ENCODE measurements around the gene FGF12.

DNA sequence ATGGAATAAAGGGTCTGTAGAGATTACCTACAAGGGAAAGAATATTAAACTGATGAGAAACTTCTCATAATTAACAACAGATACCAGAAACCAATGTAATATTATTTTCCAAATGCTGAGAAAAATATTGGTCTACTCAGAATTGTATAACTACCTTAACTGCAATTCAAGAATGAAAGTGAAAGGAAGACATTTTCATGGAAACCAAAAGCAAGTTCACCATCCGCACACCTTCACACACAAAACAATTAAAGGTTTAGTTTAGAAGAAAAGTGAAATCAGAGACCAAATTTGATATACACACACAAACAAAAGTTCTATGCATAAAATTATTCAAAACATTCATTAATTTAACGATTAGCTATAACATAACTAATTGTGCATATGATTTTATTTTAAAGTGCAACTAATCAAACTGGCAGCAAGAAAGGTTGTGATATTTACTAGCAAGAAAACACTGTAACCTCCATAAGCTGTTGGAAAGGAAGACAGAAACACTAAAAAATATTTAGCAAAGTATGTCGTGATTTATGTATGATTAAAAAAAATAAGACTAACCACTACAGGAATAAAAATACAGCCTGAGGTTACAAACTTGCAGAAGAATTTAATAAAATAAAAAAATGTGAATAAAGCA lies 395.5 kb downstream of the FGF12 start:
- TF ChIP-seq, protein P1, sequence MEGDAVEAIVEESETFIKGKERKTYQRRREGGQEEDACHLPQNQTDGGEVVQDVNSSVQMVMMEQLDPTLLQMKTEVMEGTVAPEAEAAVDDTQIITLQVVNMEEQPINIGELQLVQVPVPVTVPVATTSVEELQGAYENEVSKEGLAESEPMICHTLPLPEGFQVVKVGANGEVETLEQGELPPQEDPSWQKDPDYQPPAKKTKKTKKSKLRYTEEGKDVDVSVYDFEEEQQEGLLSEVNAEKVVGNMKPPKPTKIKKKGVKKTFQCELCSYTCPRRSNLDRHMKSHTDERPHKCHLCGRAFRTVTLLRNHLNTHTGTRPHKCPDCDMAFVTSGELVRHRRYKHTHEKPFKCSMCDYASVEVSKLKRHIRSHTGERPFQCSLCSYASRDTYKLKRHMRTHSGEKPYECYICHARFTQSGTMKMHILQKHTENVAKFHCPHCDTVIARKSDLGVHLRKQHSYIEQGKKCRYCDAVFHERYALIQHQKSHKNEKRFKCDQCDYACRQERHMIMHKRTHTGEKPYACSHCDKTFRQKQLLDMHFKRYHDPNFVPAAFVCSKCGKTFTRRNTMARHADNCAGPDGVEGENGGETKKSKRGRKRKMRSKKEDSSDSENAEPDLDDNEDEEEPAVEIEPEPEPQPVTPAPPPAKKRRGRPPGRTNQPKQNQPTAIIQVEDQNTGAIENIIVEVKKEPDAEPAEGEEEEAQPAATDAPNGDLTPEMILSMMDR (IDR thresholded peaks at IDR 0.05; ENCODE audit: low read depth, low read length, poor library complexity, severe bottlenecking): no peak
- TF ChIP-seq EZH2phosphoT487 (IDR thresholded peaks at IDR 0.05; ENCODE audit: borderline replicate concordance, low read length): no peak

Data from DOHH2 (cell line).